HepG2 (cell line): ENCODE data around the gene KIF26B. TPM values are rescaled to one million over a fixed set of nuclear protein-coding genes. Genes with fewer than 3 reads are reported as not detected.

Experiments used
- ATAC-seq: fragments of 200-7000 bp; cut with Tn5 transposase; 3 replicates; pipeline ENCODE4 v1.9.1; 2020; ENCODE audit warnings: mild to moderate bottlenecking, moderate library complexity
- BruUV-seq: library from RNA; stranded (reverse); fragments of 400-500 nt; replicated peaks from 2 replicates; lab custom pipeline; 2021; lab: Mats Ljungman, UMichigan
- CTCF ChIA-PET: fragments of 300-600 bp; formaldehyde crosslinking; extraction: SDS; loops from one replicate; lab custom pipeline; 2021; ENCODE audit warnings: low total read pairs, inconsistent platforms, low intra/inter-chr PET ratio; lab: Yijun Ruan, JAX
- POLR2A ChIA-PET: fragments of 350-600 bp; sonication (Branson Sonifier 250); formaldehyde crosslinking; loops from one replicate; lab custom pipeline; 2020; ENCODE audit warnings: antibody characterized with exemption, inconsistent platforms; lab: Yijun Ruan, JAX
- DNase-seq: peaks from one replicate; pipeline ENCODE4 v3.0.0-alpha.2; 2015; ENCODE audit warnings: low spot score
- FAIRE-seq: peaks from 3 replicates; lab custom pipeline; 2011; peaks lifted over from hg19 to GRCh38; lab: Jason Lieb, UNC
- H2AFZ ChIP-seq: one replicate; pipeline ENCODE4 v1.6.1; 2011; ENCODE audit warnings: low read length, inconsistent platforms
- H3K27ac ChIP-seq: fragments of 300-600 bp; 3 replicates; pipeline ENCODE4 v1.8.0; 2011; ENCODE audit warnings: mixed run types, mild to moderate bottlenecking, mixed read lengths, low read length, inconsistent platforms; ENCODE audit not compliant: insufficient read depth; ENCODE audit errors: extremely low read length
- H3K27me3 ChIP-seq, 2 experiments: fragments of 200-600 bp in 1 of 2; 2 replicates in 1 of 2; 3 replicates in 1 of 2; pipeline versions ENCODE4 v1.6.0 to v1.8.0; 2011; ENCODE audit warnings: low read length in 2 of 2, mild to moderate bottlenecking in 2 of 2, moderate library complexity in 2 of 2, inconsistent platforms in 1 of 2; ENCODE audit not compliant: insufficient read depth in 2 of 2, control insufficient read depth in 1 of 2
- H3K36me3 ChIP-seq, 2 experiments: fragments of 200-600 bp in 1 of 2; replicated peaks in 1 of 2; 2 replicates in 1 of 2; 3 replicates in 1 of 2; pipeline versions ENCODE4 v1.5.1 to v1.8.0; 2011; ENCODE audit warnings: low read length in 2 of 2, inconsistent platforms in 1 of 2; ENCODE audit not compliant: insufficient read depth in 2 of 2, control insufficient read depth in 1 of 2
- H3K4me1 ChIP-seq: 2 replicates; pipeline ENCODE4 v1.5.1; 2012; ENCODE audit warnings: low read length, inconsistent platforms; ENCODE audit not compliant: insufficient read depth
- H3K4me2 ChIP-seq: 2 replicates; pipeline ENCODE4 v1.6.0; 2011; ENCODE audit warnings: low read depth, low read length, inconsistent platforms
- H3K4me3 ChIP-seq, 3 experiments: fragments of 200-600 bp in 1 of 3; sonication (generic), shearing (Covaris generic) in 1 of 3; replicated peaks in 1 of 3; 2 replicates each; pipeline ENCODE4 v1.5.1; 2011 to 2016; ENCODE audit warnings: low read length in 3 of 3, inconsistent platforms in 2 of 3, low read depth in 2 of 3, mild to moderate bottlenecking in 2 of 3, control low read depth in 1 of 3, mixed read lengths in 1 of 3; ENCODE audit not compliant: insufficient read depth in 1 of 3
- H3K79me2 ChIP-seq: one replicate; pipeline ENCODE4 v1.6.1; 2011; ENCODE audit warnings: low read length, inconsistent platforms; ENCODE audit not compliant: insufficient read depth
- H3K9ac ChIP-seq: 2 replicates; pipeline ENCODE4 v1.6.0; 2011; ENCODE audit warnings: mild to moderate bottlenecking, low read depth, low read length, inconsistent platforms; ENCODE audit not compliant: insufficient read depth
- H3K9me3 ChIP-seq: 2 replicates; pipeline ENCODE4 v1.5.1; 2012; ENCODE audit warnings: mild to moderate bottlenecking, low read length
- H4K20me1 ChIP-seq: 2 replicates; pipeline ENCODE4 v1.6.0; 2011; ENCODE audit warnings: inconsistent platforms, mild to moderate bottlenecking, low read length, moderate library complexity; ENCODE audit not compliant: insufficient read depth
- BCL3 ChIP-seq: sonication (generic); formaldehyde crosslinking; IDR thresholded peaks from 2 replicates; pipeline ENCODE4 v1.5.1; 2020; ENCODE audit warnings: mild to moderate bottlenecking, missing genetic modification reagents, moderate library complexity
- EP300 ChIP-seq, 3 experiments: sonication (generic) in 1 of 3; formaldehyde crosslinking in 1 of 3; IDR thresholded peaks; 2 replicates each; pipeline versions ENCODE4 v1.5.1 to v1.6.1; 2011 to 2020; ENCODE audit warnings: low read depth in 2 of 3, low read length in 2 of 3, borderline replicate concordance in 1 of 3, improper control_type of control experiment in 1 of 3, mild to moderate bottlenecking in 1 of 3, missing genetic modification reagents in 1 of 3, moderate library complexity in 1 of 3
- ETV5 ChIP-seq: IDR thresholded peaks from 2 replicates; pipeline ENCODE4 v1.6.1; 2018; ENCODE audit warnings: missing biosample characterization, missing genetic modification reagents, inconsistent platforms, borderline replicate concordance
- HDAC6 ChIP-seq: fragments of 200-600 bp; sonication (generic); IDR thresholded peaks from 2 replicates; pipeline ENCODE4 v1.7.0; 2017; ENCODE audit warnings: mild to moderate bottlenecking, antibody characterized with exemption, low read length, low read depth
- HMGA1 ChIP-seq: sonication (generic); formaldehyde crosslinking; conservative IDR thresholded peaks from 2 replicates; pipeline ENCODE4 v1.4.0; 2020; ENCODE audit warnings: missing genetic modification reagents
- HNF1B ChIP-seq: sonication (generic); formaldehyde crosslinking; IDR thresholded peaks from 2 replicates; pipeline ENCODE4 v1.5.1; 2020; ENCODE audit warnings: mild to moderate bottlenecking, moderate library complexity, missing genetic modification reagents
- HOXA7 ChIP-seq: sonication (generic); formaldehyde crosslinking; IDR thresholded peaks from 2 replicates; pipeline ENCODE4 v1.8.1; 2022; ENCODE audit warnings: mild to moderate bottlenecking, missing genetic modification reagents, moderate library complexity
- MAFG ChIP-seq: sonication (generic); formaldehyde crosslinking; IDR thresholded peaks from 2 replicates; pipeline ENCODE4 v1.5.1; 2020; ENCODE audit warnings: mild to moderate bottlenecking, missing genetic modification reagents
- RXRB ChIP-seq: IDR thresholded peaks from 2 replicates; pipeline ENCODE4 v1.6.1; 2016; ENCODE audit warnings: borderline replicate concordance, missing genetic modification reagents, missing compliant biosample characterization
- TAF1 ChIP-seq: sonication (generic); formaldehyde crosslinking; IDR thresholded peaks from 2 replicates; pipeline ENCODE4 v1.4.0; 2020; ENCODE audit warnings: missing genetic modification reagents
- ZBTB42 ChIP-seq: sonication (generic); formaldehyde crosslinking; IDR thresholded peaks from 2 replicates; pipeline ENCODE4 v1.5.0; 2020; ENCODE audit warnings: mild to moderate bottlenecking, missing genetic modification reagents
- ZNF383 ChIP-seq: sonication (generic); formaldehyde crosslinking; IDR thresholded peaks from 2 replicates; pipeline ENCODE4 v1.4.0; 2020; ENCODE audit warnings: missing genetic modification reagents, mild to moderate bottlenecking, borderline replicate concordance
- ZNF841 ChIP-seq: sonication (generic); formaldehyde crosslinking; IDR thresholded peaks from 2 replicates; pipeline ENCODE4 v1.8.1; 2023; ENCODE audit warnings: missing genetic modification reagents, borderline replicate concordance
- ZSCAN31 ChIP-seq: sonication (generic); formaldehyde crosslinking; IDR thresholded peaks from 2 replicates; pipeline ENCODE4 v1.5.0; 2020; ENCODE audit warnings: low read depth, mild to moderate bottlenecking, missing genetic modification reagents
- WGBS: methylation state at CpG from one replicate; pipeline ENCODE4 v1.1.6; 2017; ENCODE audit warnings: low lambda C conversion rate; 5-methylcytosine and 5-hydroxymethylcytosine counted together
- in situ Hi-C: cut with HindIII; loops from 2 replicates; pipeline ENCODE4 v1.10.0; 2017; ENCODE audit warnings: low pct_unique_long_range_greater_than_20kb; ENCODE audit not compliant: extremely low pct_ligation_motif_present
- intact Hi-C: fragments of 100-400 bp; cut with micrococcal nuclease; formaldehyde crosslinking; loops from one replicate; pipeline ENCODE4 v1.10.0; 2022; ENCODE audit not compliant: unreplicated experiment
- polyA plus RNA-seq, 8 experiments: library from polyadenylated mRNA; depleted of rRNA in 3 of 8; stranded (reverse) in 7 of 8; unstranded in 1 of 8; fragments of >200 nt; fragmentation: Illumina TruSeq in 4 of 8; extraction: Trizol in 4 of 8; gene quantifications; 2 replicates each; pipeline versions ENCODE4 v1.2.1 to v1.2.3, GENCODE V29; 2011 to 2016; ENCODE audit warnings: low read depth in 4 of 8, missing spikeins in 1 of 8, mixed read lengths in 1 of 8; ENCODE audit not compliant: insufficient read depth in 1 of 8
- total RNA-seq, 5 experiments: library from RNA; depleted of rRNA; stranded (reverse); fragments of >200 nt; fragmentation: Illumina TruSeq; extraction: Trizol; gene quantifications; 2 replicates each; pipeline ENCODE4 v1.2.3, GENCODE V29; 2016; ENCODE audit warnings: low read depth in 1 of 5

Gene KIF26B
- total and polyA plus RNA-seq, 2 of the 13 experiments (the other 11 are each of a cell fraction or from before 2014, with no cell fraction given) = 0.08 to 0.09 TPM

GRCh38 chr1:245587435-245588115 is 432.8 kb downstream of the KIF26B start:
- intact Hi-C loops = no loop called here

GRCh38 chr1:245588116-245588639 is 433.4 kb downstream of the KIF26B start:
- no TSS peak for BruUV-seq
- DNase-seq = no peak
- Histone ChIP-seq H4K20me1 (no peaks in the 10 kb centered on the region), H3K4me2 (no peak overlapping the region), H3K4me3 (no peak overlapping the region), H3K27ac (no peak overlapping the region), H2AFZ (no peak overlapping the region), H3K9me3 (no peaks in the 10 kb centered on the region), H3K36me3 (no peaks in the 10 kb centered on the region), H3K9ac (no peak overlapping the region), H3K27me3 (peaks cover 0 to 1% of the 10 kb centered on the region in 2 experiments; a peak in 2 of 5 replicates), H3K79me2 (no peaks in the 10 kb centered on the region), H3K4me1 (no peaks in the 10 kb centered on the region)
- intact Hi-C loops = no loop called here
- no peak for ATAC-seq
- no peak for FAIRE-seq
- WGBS = 52% methylated on average over 10 of the region's 10 CpGs
- in situ Hi-C loops = no loop called here
- ChIA-PET POLR2A (no interaction called here), CTCF (no interaction called here)
- TF ChIP-seq ETV5 (CRISPR knock-in tag) = no peak
- TF ChIP-seq MAFG (CRISPR knock-in tag) = no peak
- no peak for TF ChIP-seq ZBTB42
- TF ChIP-seq BCL3 (CRISPR knock-in tag) = no peak
- no peak for TF ChIP-seq HDAC6
- no peak for TF ChIP-seq RXRB
- TF ChIP-seq ZSCAN31 (CRISPR knock-in tag) = no peak
- no peak for TF ChIP-seq HMGA1 (CRISPR knock-in tag)
- no peak for TF ChIP-seq HOXA7 (CRISPR knock-in tag)
- TF ChIP-seq TAF1 (CRISPR knock-in tag) = no peak
- no peak for TF ChIP-seq ZNF383 (CRISPR knock-in tag)

More at GRCh38 chr1:245587435-245588115, 432.8 kb downstream of the KIF26B start:
- TF ChIP-seq EP300 (IDR thresholded peaks at IDR 0.05; ENCODE audit: low read depth in 2 of 2, low read length in 2 of 2) (no peak), EP300 (CRISPR knock-in tag; IDR thresholded peaks at IDR 0.05; ENCODE audit: borderline replicate concordance) (no peak), ZNF841 (CRISPR knock-in tag) (no peak), HNF1B (CRISPR knock-in tag) (no peak), ZNF383 (CRISPR knock-in tag) (no peak)
- Histone ChIP-seq H4K20me1 (no peaks in the 10 kb centered on the region), H3K9ac (no peak overlapping the region), H3K9me3 (no peaks in the 10 kb centered on the region), H2AFZ (no peak overlapping the region), H3K27me3 (peaks cover 0 to 1% of the 10 kb centered on the region in 2 experiments; a peak in 2 of 5 replicates), H3K36me3 (no peaks in the 10 kb centered on the region), H3K4me3 (no peak overlapping the region), H3K79me2 (no peaks in the 10 kb centered on the region), H3K4me2 (no peak overlapping the region), H3K4me1 (no peaks in the 10 kb centered on the region), H3K27ac (no peak overlapping the region)
- ChIA-PET POLR2A (no interaction called here), CTCF (no interaction called here)
- in situ Hi-C loops = no loop called here
- ATAC-seq (no peak), FAIRE-seq (no peak), DNase-seq (no peak)
- 74% methylated on average over 10 of the region's 11 CpGs for WGBS
- no TSS peak for BruUV-seq
